ENCODE results near the gene HNRNPCL1.

The HNRNPCL1 gene

GRCh38 chr1:12809933-12810332, 38.6 kb downstream of the HNRNPCL1 start:
- Histone ChIP-seq H3K27ac (ENCODE audit: low read depth, low read length) (no peak overlapping the region), H3K27me3 (ENCODE audit: control insufficient read depth, insufficient read depth, low read length) (no peaks in the 10 kb centered on the region), H3K4me3 (ENCODE audit: low read length) (no peak overlapping the region), H3K9ac (ENCODE audit: low read length) (no peak overlapping the region), H3K4me1 (ENCODE audit: control insufficient read depth, insufficient read depth, low read length) (no peaks in the 10 kb centered on the region), H3K36me3 (ENCODE audit: control insufficient read depth, insufficient read depth, low read length) (no peaks in the 10 kb centered on the region)

GRCh38 chr1:12799730-12800129, 48.8 kb downstream of the HNRNPCL1 start:
- H3K4me3 ChIP-seq (ENCODE audit: low read length), result no peak overlapping the region
- H3K36me3 ChIP-seq (ENCODE audit: control insufficient read depth, insufficient read depth, low read length), result no peaks in the 10 kb centered on the region

GRCh38 chr1:12798911-12799310, 49.6 kb downstream of the HNRNPCL1 start:
- H3K27me3 ChIP-seq (ENCODE audit: control insufficient read depth, insufficient read depth, low read length), result no peaks in the 10 kb centered on the region
- H3K4me1 ChIP-seq (ENCODE audit: control insufficient read depth, insufficient read depth, low read length), result no peaks in the 10 kb centered on the region
- no peak overlapping the region for H3K9ac ChIP-seq (ENCODE audit: low read length)
- no peaks in the 10 kb centered on the region for H3K36me3 ChIP-seq (ENCODE audit: control insufficient read depth, insufficient read depth, low read length)
- no peak overlapping the region for H3K4me3 ChIP-seq (ENCODE audit: low read length)
- no peak overlapping the region for H3K27ac ChIP-seq (ENCODE audit: low read depth, low read length)

More at GRCh38 chr1:12799730-12800129, 48.8 kb downstream of the HNRNPCL1 start:
- H3K27me3 ChIP-seq (ENCODE audit: control insufficient read depth, insufficient read depth, low read length), result no peaks in the 10 kb centered on the region
- no peak overlapping the region for H3K9ac ChIP-seq (ENCODE audit: low read length)
- H3K4me1 ChIP-seq (ENCODE audit: control insufficient read depth, insufficient read depth, low read length), result no peaks in the 10 kb centered on the region
- H3K27ac ChIP-seq (ENCODE audit: low read depth, low read length), result no peak overlapping the region

All from rectal smooth muscle tissue (tissue), 1 donor.